ENCODE data around the gene DSG2. TPM values are rescaled to one million over a fixed set of nuclear protein-coding genes. Genes with fewer than 3 reads are reported as not detected.

Gene DSG2
- total RNA-seq, 1 experiment from 2014 or later: 123 TPM

DNA sequence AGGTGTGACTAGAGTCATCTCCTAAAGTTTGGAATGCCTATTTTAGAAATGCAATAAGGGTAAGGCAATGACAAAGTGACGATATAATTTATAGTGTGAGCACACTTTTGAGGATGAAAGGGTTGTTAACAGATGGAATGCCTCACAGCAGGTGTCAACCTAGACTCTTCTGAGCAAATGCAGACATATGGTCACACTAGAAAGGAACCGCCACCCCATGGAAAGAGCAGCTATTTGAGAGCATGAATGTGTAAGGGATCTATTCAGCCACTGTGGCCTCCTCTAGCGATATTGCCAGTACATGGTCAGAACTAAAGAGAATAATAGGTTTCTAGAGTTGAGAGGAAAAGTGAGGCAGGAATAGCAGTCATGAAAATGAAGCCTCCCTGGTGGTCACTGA, 18.5 kb downstream of the DSG2 start:
- Histone ChIP-seq H3K9me2 (ENCODE audit: insufficient read depth) (no peaks in the 10 kb centered on the region), H3K9me3 (ENCODE audit: control insufficient read depth in 1 of 2, insufficient read depth in 1 of 2, low read depth in 1 of 2, low read length in 2 of 2) (no peaks in the 10 kb centered on the region), H3K36me3 (ENCODE audit: control insufficient read depth in 1 of 2, insufficient read depth in 2 of 2, low read length in 2 of 2) (peaks cover 5 to 20% of the 10 kb centered on the region in 2 experiments; a peak in 3 of 4 replicates), H2AFZ (ENCODE audit: low read depth, low read length, poor library complexity, severe bottlenecking) (no peak overlapping the region), H3K27ac (ENCODE audit: low read depth, low read length) (no peak overlapping the region), H3K4me3 (replicated peaks in 1 of 2; ENCODE audit: low read depth in 1 of 2, low read length in 2 of 2) (no peak overlapping the region), H3K79me2 (ENCODE audit: insufficient read depth, low read length) (peaks cover 78% of the 10 kb centered on the region), H3K27me3 (ENCODE audit: insufficient read depth, low read length) (no peaks in the 10 kb centered on the region), H3K4me1 (ENCODE audit: control insufficient read depth in 1 of 2, insufficient read depth in 2 of 2, low read length in 2 of 2) (peaks cover 28 to 29% of the 10 kb centered on the region in 2 experiments), H3K9ac (ENCODE audit: low read length) (no peak overlapping the region), H4K20me1 (ENCODE audit: insufficient read depth) (no peaks in the 10 kb centered on the region), H3K4me2 (ENCODE audit: low read length) (no peak overlapping the region)
- CTCF ChIA-PET: no interaction called here
- RAD21 ChIA-PET (ENCODE audit: low non-redundant PET in 1 of 2, low total read pairs in 2 of 2, uncharacterized antibody in 2 of 2, unreplicated experiment in 2 of 2): no interaction called here
- no peak for ATAC-seq
- TF ChIP-seq FOSL1 (IDR thresholded peaks at IDR 0.05; ENCODE audit: low read depth): no peak
- no peak for TF ChIP-seq YY1 (IDR thresholded peaks at IDR 0.05; ENCODE audit: extremely low read depth, insufficient replicate concordance, low read depth, low read length)
- TF ChIP-seq POLR2AphosphoS5 (IDR thresholded peaks at IDR 0.05; ENCODE audit: low read depth, low read length): no peak
- TF ChIP-seq ELF1 (IDR thresholded peaks at IDR 0.05; ENCODE audit: borderline replicate concordance, low read depth): no peak
- no peak for TF ChIP-seq EZH2 (IDR thresholded peaks at IDR 0.05)
- TF ChIP-seq, protein P1, sequence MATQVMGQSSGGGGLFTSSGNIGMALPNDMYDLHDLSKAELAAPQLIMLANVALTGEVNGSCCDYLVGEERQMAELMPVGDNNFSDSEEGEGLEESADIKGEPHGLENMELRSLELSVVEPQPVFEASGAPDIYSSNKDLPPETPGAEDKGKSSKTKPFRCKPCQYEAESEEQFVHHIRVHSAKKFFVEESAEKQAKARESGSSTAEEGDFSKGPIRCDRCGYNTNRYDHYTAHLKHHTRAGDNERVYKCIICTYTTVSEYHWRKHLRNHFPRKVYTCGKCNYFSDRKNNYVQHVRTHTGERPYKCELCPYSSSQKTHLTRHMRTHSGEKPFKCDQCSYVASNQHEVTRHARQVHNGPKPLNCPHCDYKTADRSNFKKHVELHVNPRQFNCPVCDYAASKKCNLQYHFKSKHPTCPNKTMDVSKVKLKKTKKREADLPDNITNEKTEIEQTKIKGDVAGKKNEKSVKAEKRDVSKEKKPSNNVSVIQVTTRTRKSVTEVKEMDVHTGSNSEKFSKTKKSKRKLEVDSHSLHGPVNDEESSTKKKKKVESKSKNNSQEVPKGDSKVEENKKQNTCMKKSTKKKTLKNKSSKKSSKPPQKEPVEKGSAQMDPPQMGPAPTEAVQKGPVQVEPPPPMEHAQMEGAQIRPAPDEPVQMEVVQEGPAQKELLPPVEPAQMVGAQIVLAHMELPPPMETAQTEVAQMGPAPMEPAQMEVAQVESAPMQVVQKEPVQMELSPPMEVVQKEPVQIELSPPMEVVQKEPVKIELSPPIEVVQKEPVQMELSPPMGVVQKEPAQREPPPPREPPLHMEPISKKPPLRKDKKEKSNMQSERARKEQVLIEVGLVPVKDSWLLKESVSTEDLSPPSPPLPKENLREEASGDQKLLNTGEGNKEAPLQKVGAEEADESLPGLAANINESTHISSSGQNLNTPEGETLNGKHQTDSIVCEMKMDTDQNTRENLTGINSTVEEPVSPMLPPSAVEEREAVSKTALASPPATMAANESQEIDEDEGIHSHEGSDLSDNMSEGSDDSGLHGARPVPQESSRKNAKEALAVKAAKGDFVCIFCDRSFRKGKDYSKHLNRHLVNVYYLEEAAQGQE (IDR thresholded peaks at IDR 0.05; ENCODE audit: low read depth): no peak
- TF ChIP-seq, protein P2, sequence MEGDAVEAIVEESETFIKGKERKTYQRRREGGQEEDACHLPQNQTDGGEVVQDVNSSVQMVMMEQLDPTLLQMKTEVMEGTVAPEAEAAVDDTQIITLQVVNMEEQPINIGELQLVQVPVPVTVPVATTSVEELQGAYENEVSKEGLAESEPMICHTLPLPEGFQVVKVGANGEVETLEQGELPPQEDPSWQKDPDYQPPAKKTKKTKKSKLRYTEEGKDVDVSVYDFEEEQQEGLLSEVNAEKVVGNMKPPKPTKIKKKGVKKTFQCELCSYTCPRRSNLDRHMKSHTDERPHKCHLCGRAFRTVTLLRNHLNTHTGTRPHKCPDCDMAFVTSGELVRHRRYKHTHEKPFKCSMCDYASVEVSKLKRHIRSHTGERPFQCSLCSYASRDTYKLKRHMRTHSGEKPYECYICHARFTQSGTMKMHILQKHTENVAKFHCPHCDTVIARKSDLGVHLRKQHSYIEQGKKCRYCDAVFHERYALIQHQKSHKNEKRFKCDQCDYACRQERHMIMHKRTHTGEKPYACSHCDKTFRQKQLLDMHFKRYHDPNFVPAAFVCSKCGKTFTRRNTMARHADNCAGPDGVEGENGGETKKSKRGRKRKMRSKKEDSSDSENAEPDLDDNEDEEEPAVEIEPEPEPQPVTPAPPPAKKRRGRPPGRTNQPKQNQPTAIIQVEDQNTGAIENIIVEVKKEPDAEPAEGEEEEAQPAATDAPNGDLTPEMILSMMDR (IDR thresholded peaks at IDR 0.05 in 2 of 3, conservative IDR thresholded peaks at IDR 0.05 in 1 of 3; ENCODE audit: borderline replicate concordance in 1 of 3, insufficient read depth in 1 of 3, low read depth in 2 of 3, low read length in 2 of 3): no peak
- no peak for TF ChIP-seq SIN3A (IDR thresholded peaks at IDR 0.05; ENCODE audit: low read depth)
- TF ChIP-seq, protein P3, sequence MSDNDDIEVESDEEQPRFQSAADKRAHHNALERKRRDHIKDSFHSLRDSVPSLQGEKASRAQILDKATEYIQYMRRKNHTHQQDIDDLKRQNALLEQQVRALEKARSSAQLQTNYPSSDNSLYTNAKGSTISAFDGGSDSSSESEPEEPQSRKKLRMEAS (IDR thresholded peaks at IDR 0.05): no peak
- TF ChIP-seq SP1 (IDR thresholded peaks at IDR 0.05; ENCODE audit: low read depth): no peak
- no peak for TF ChIP-seq ZNF274 (IDR thresholded peaks at IDR 0.05; ENCODE audit: low read depth, low read length)
- intact Hi-C loops (cut with micrococcal nuclease): no loop called here
- POLR2A ChIA-PET: no interaction called here
- no peak for DNase-seq (ENCODE audit: low read depth, low spot score)
- BruUV-seq (replicated peaks): no TSS peak

Measured in HCT116 (cell line).